Common myeloid progenitor, CD34-positive (primary cell): ENCODE results near the gene ANO1.

Experiments used
- CTCF ChIA-PET: fragments of 350-600 bp; sonication (Branson Sonifier 250); formaldehyde crosslinking; loops from one replicate; lab custom pipeline; 2021; ENCODE audit warnings: antibody characterized with exemption; lab: Charles Lee
- POLR2A ChIA-PET: fragments of 350-600 bp; sonication (Branson Sonifier 250); formaldehyde crosslinking; loops from one replicate; lab custom pipeline; 2021; ENCODE audit warnings: antibody characterized with exemption; lab: Charles Lee
- DNase-seq, 3 donors: peaks; one replicate each; pipeline versions ENCODE4 v3.0.0 to v3.0.0-alpha.2; 2013
- H3K27ac ChIP-seq, 2 experiments: 1 replicate in 1 of 2; 2 replicates in 1 of 2; pipeline ENCODE4 v1.7.0; 2013; ENCODE audit warnings: inconsistent platforms in 2 of 2, low read length in 2 of 2, mild to moderate bottlenecking in 2 of 2, low read depth in 1 of 2, moderate library complexity in 1 of 2; ENCODE audit not compliant: severe bottlenecking in 2 of 2, insufficient read depth in 1 of 2, poor library complexity in 1 of 2
- H3K27me3 ChIP-seq, 5 experiments: replicated peaks in 2 of 5; 1 replicate in 3 of 5; 2 replicates in 2 of 5; pipeline versions ENCODE4 v1.6.1 to v1.7.0; 2013; ENCODE audit warnings: low read length in 4 of 5, mild to moderate bottlenecking in 2 of 5, moderate library complexity in 2 of 5, inconsistent platforms in 1 of 5; ENCODE audit not compliant: insufficient read depth in 5 of 5, control insufficient read depth in 4 of 5
- H3K36me3 ChIP-seq, 4 experiments: 1 replicate in 2 of 4; 2 replicates in 2 of 4; pipeline versions ENCODE4 v1.6.1 to v1.7.0; 2013; ENCODE audit warnings: low read length in 3 of 4, control low read depth in 1 of 4, mild to moderate bottlenecking in 1 of 4; ENCODE audit not compliant: control insufficient read depth in 4 of 4, insufficient read depth in 4 of 4
- H3K4me1 ChIP-seq, 4 experiments: 1 replicate in 3 of 4; 2 replicates in 1 of 4; pipeline versions ENCODE4 v1.6.1 to v1.7.1; 2013; ENCODE audit warnings: low read length in 3 of 4, mild to moderate bottlenecking in 3 of 4, control low read depth in 1 of 4, inconsistent platforms in 1 of 4, moderate library complexity in 1 of 4; ENCODE audit not compliant: control insufficient read depth in 4 of 4, insufficient read depth in 4 of 4; ENCODE audit errors: control extremely low read depth in 1 of 4
- H3K4me3 ChIP-seq, 7 experiments: 1 replicate in 4 of 7; 2 replicates in 3 of 7; pipeline versions ENCODE4 v1.5.1 to v1.7.0; 2013; ENCODE audit warnings: mild to moderate bottlenecking in 7 of 7, low read length in 6 of 7, moderate library complexity in 6 of 7, inconsistent platforms in 2 of 7, low read depth in 2 of 7, control low read depth in 1 of 7; ENCODE audit not compliant: insufficient read depth in 4 of 7, control insufficient read depth in 1 of 7; ENCODE audit errors: extremely low read depth in 1 of 7
- H3K9me3 ChIP-seq, 5 experiments: 1 replicate in 4 of 5; 2 replicates in 1 of 5; pipeline versions ENCODE4 v1.6.1 to v1.7.1; 2013; ENCODE audit warnings: low read length in 4 of 5, mild to moderate bottlenecking in 2 of 5, inconsistent platforms in 1 of 5, low read depth in 1 of 5, moderate library complexity in 1 of 5; ENCODE audit not compliant: control insufficient read depth in 4 of 5, insufficient read depth in 2 of 5; ENCODE audit errors: control extremely low read depth in 1 of 5
- WGBS: methylation state at CpG from one replicate; pipeline ENCODE4 v1.1.5; 2013; ENCODE audit not compliant: insufficient coverage; 5-methylcytosine and 5-hydroxymethylcytosine counted together

Gene ANO1

GRCh38 chr11:70226967-70227366, 148.8 kb downstream of the ANO1 start:
- Histone ChIP-seq H3K4me3 (no peak overlapping the region), H3K27me3 (peaks cover 0 to 4% (median 0%) of the 10 kb centered on the region in 5 experiments), H3K36me3 (no peaks in the 10 kb centered on the region), H3K4me1 (no peaks in the 10 kb centered on the region), H3K9me3 (no peaks in the 10 kb centered on the region), H3K27ac (no peak overlapping the region)
- ChIA-PET POLR2A (no interaction called here), CTCF (no interaction called here)
- 69% methylated on average over 8 of the region's 9 CpGs for WGBS
- peak in 1 of 3 donors; percentile 8 for DNase-seq

- no peaks in the 10 kb centered on the region for H3K36me3 ChIP-seq
Observed at GRCh38 chr11:70229737-70230136, 151.6 kb downstream of the ANO1 start.

GRCh38 chr11:70230151-70230839, 152.2 kb downstream of the ANO1 start:
- Histone ChIP-seq H3K36me3 (no peaks in the 10 kb centered on the region), H3K27ac (no peak overlapping the region), H3K4me1 (no peaks in the 10 kb centered on the region), H3K27me3 (peaks cover 0 to 6% (median 0%) of the 10 kb centered on the region in 5 experiments), H3K4me3 (no peak overlapping the region), H3K9me3 (peaks cover 0 to 3% (median 0%) of the 10 kb centered on the region in 5 experiments)
- no peak for DNase-seq
- CTCF ChIA-PET, result no interaction called here
- 93% methylated on average over 8 of the region's 8 CpGs for WGBS
- POLR2A ChIA-PET, result no interaction called here

More at GRCh38 chr11:70229737-70230136, 151.6 kb downstream of the ANO1 start:
- peaks cover 0 to 3% (median 0%) of the 10 kb centered on the region in 5 experiments for H3K9me3 ChIP-seq
- CTCF ChIA-PET, result no interaction called here
- no peak for DNase-seq
- peaks cover 0 to 6% (median 0%) of the 10 kb centered on the region in 5 experiments for H3K27me3 ChIP-seq
- no peaks in the 10 kb centered on the region for H3K4me1 ChIP-seq
- no peak overlapping the region for H3K4me3 ChIP-seq
- H3K27ac ChIP-seq, result no peak overlapping the region
- POLR2A ChIA-PET, result no interaction called here
- WGBS, result 95% methylated on average over 10 of the region's 10 CpGs

- CTCF ChIA-PET, result no interaction called here
- POLR2A ChIA-PET, result no interaction called here
- Histone ChIP-seq H3K36me3 (no peaks in the 10 kb centered on the region), H3K4me1 (no peaks in the 10 kb centered on the region), H3K9me3 (peaks cover 0 to 3% (median 0%) of the 10 kb centered on the region in 5 experiments), H3K27me3 (peaks cover 0 to 6% (median 0%) of the 10 kb centered on the region in 5 experiments), H3K27ac (no peak overlapping the region), H3K4me3 (no peak overlapping the region)
- 93% methylated on average over 19 of the region's 22 CpGs for WGBS
- no peak for DNase-seq
Observed at GRCh38 chr11:70230840-70231710, 153.0 kb downstream of the ANO1 start.

- no peak overlapping the region for H3K4me3 ChIP-seq
- H3K36me3 ChIP-seq, result no peaks in the 10 kb centered on the region
- H3K9me3 ChIP-seq, result peaks cover 0 to 3% (median 0%) of the 10 kb centered on the region in 5 experiments
- H3K4me1 ChIP-seq, result no peaks in the 10 kb centered on the region
- no peak for DNase-seq
- no peak overlapping the region for H3K27ac ChIP-seq
- ChIA-PET POLR2A (interaction anchor here (0.7 kb wide), 1 partner anchor 1849 kb away, joined by 3 read pairs; no protein-coding TSS in a partner anchor), CTCF (interaction anchor here (1.1 kb wide), 1 partner anchor 28 kb away, joined by 3 read pairs; no protein-coding TSS in a partner anchor)
- H3K27me3 ChIP-seq, result peaks cover 0 to 2% (median 0%) of the 10 kb centered on the region in 5 experiments
Observed at GRCh38 chr11:70233034-70233433, 154.9 kb downstream of the ANO1 start.

- Histone ChIP-seq H3K9me3 (peaks cover 0 to 3% (median 0%) of the 10 kb centered on the region in 5 experiments), H3K4me3 (no peak overlapping the region), H3K36me3 (no peaks in the 10 kb centered on the region), H3K27ac (no peak overlapping the region), H3K27me3 (peaks cover 0 to 2% (median 0%) of the 10 kb centered on the region in 5 experiments), H3K4me1 (no peaks in the 10 kb centered on the region)
- 96% methylated on average over 11 of the region's 11 CpGs for WGBS
- DNase-seq, result no peak
- ChIA-PET CTCF (interaction anchor here (1.0 to 1.1 kb wide), 2 partner anchors 29 to 238 kb away, joined by 3 read pairs; no protein-coding TSS in a partner anchor), POLR2A (interaction anchor here (0.7 kb wide), 1 partner anchor 1848 kb away, joined by 3 read pairs; no protein-coding TSS in a partner anchor)
Observed at GRCh38 chr11:70233511-70233934, 155.4 kb downstream of the ANO1 start.
